GM19438 (cell line): Measurements from ENCODE around the gene GLS.
"Not testable (repeated sequence)": the region's sequence is repeated elsewhere in the genome, so short reads cannot be mapped to it uniquely, and the experiment has no call there.

Source experiments
- ATAC-seq: cut with Tn5 transposase; IDR thresholded peaks from one replicate; pipeline ENCODE4 v1.9.1; 2021; ENCODE audit warnings: low read depth; ENCODE audit not compliant: unreplicated experiment

GLS gene

DNA sequence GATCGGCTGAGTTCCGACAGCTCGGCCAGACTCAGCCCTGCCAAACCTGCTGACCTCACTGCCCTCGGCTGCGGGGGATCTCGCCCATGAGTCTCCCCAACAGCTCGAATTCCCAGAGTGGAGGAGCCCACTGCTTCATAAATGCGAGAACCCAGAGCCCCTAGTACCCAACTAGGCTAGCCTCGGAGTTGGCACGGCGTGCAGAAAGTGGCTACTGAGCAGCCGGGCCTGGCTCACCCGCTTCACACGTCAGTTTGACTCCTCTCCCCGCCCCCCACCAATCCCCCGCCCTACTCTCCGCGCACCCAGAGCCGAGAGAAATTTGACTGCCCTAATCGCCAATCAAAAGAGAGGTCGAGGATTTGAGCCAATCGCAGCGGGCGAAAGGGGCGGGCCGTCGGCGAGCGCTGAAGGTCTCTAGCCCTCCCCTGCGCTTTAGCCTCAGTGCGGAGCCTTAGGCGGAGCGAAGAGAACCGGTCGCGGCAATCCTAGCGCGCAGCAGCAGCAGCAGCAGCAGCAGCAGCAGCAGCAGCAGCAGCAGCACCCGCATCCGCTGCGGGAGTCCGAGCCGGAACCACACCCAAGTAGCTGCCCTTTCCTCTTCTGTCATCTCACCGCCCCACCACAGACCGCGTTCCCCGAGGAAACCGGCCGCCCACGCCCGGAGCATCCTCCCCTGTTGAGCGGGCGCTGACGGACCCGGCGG is at the start of gene GLS:
GLS (plus strand) TSS at position 444 of the 706 bp plus-strand sequence. CDS start 264 bp downstream, outside the sequence.
- peak; percentile 67 for ATAC-seq

DNA sequence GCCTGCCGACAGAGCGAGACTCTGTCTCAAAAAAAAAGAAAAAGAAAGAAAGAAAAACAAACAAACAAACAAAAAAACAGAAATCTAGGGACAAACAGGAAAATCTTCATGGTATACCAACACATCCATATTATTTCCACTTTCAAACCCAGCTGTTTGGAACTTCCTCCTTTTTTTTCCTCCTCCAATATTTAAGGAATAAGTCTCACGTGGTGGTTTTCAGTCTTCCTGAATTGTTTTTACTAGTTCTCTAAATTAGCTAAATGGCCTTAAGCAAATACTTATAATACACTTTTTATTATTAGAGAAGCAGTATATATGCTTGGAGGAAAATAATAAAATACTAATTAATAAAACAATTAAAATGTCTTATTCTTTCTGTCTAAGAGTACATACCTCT is 48.7 kb upstream of the GLS start:
- ATAC-seq = no peak

DNA sequence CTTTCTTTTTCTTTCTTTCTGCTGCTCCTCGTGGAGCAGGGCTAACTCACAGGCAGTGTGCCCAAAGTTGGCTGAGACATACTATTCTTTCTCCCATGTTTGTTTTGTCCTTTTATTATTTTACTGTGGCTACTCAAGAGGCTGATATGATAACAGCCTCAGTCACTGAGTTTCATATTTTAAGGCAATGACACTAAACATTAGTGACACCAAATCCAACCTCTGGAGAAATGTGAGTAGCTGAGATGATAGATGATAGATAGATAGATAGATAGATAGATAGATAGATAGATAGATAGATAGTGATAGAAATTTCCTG is 45.8 kb upstream of the GLS start:
- ATAC-seq = no peak

DNA sequence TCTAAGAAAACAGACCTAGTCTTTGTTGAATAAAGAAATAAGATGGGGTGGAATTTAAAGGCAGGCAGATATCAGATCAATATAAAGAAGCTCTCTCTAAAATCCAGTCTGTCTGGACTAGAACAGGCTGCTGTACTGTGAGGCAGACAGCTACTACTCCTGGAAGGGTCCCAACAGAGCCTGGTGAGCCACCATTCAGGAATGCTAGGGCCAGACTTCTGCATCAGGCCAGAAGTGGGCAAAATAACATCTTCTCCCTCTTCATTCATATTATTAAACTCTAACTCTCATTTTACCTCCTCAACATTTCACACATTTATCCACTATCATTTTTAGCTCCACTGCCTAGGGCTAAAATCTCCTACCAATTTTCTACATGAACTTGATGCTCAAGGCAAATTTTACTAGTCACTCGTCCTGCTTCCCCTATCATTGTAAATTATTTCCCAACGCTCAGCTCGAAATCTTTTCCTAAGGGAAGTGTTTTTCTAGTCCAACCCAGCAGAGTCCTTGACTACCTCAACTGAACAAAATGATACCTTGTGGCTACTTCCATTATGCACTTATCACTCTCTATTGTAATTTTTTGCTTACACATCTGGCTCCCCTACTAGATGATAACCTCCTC is 45.2 kb upstream of the GLS start:
- no peak for ATAC-seq

DNA sequence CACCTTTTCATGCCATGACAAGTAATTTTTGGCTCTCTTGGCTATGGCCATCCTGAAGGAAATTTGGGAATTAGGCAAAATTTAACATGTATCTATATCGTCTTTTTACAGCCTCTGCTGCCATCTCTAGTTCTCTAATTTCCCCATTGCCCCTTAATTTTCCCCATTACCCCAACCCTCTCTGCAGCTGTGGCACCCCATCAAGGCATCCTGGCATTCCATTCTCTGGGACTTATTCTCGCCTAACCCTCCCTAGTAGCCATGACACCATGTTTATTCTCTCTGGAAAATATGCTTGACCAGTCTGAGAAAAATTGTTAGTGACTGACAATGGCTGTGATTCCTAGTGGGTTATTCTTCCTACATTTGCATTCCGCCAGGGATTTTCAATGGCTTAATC is 43.9 kb upstream of the GLS start:
- ATAC-seq = no peak

DNA sequence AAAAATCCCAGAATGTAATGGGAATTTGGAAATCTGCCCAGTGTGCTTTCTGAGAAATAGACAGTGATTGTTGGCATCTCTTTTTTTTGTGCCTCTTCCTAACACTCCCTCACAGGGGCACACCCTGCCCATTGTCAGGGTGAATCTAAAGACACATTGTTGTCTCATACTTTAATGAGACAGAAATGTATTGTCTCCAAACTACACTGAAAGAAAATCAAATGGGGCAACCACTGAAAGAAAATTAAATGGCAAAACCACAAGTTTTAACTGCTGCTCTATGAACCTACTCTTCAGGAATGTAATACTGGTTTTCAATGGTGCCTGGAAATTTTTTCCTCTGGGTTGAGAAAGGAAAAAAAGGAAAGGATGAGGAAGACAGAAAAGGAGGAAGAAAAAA is 43.2 kb upstream of the GLS start:
- no peak for ATAC-seq

DNA sequence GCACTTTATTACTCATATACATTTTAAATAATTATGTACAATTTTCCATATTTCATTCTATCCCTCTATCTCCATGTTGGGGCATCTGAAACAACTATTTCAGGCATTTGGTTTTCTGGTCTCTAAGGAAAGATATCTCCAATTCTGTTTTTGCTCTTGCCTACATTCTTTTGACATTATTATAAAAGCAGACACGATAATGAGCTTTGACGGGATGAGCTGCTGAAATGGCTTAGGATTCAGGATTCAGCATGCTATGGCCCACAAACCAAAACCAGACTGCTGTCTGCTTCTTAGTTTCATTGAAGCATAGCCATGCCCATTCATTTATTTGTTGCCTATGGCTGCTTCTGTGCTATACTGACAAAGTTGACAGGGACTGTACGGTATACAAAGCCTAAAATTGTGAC is 42.7 kb upstream of the GLS start:
- no peak for ATAC-seq

DNA sequence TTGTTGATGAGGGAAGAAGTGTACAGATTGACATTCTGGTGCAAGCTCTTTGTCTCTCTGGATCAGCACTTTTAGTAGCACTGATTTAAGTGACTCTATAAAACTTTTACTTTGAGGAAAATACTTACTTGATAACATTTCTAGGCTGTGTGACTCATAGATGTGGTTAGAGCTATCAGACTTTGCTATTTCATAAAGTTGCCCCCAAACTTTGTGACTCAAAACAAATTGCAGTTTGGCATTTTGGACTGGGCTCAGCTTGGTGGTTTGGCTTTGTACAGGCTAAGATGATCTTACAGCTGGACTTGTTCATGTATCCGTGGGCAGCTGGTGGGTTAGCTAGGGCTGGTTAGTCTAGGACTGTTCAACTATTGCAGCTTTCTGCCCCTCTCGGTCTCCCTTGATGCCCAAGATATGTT is 42.1 kb upstream of the GLS start:
- ATAC-seq = no peak

DNA sequence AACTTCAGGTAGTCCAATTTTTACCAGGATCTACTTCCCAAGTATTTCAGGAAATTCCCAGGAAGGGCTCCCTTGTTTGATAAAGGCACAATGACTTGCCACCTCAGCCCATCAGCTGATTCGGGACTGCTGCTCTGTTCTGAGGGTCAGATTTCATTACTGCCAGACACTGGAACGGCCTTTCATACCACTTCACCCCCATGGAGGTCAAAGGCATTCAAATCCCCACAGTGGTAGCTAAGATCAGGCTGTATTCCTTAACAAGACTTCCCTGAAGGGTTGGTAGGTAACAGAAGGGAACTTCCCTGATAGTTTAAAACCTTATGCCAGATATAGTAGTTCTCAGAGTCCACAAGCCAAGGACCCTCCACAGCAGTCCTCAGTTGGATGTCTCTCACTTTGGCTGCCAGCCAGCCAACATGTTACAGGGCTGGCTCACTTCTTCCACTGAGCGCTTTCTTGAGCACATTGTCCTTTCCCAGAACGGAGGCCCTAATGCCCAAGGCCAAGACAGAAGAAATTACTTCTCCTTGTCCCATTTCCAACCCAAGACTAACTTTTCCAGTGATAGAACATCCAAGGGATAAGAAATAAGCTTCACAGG is 40.0 kb upstream of the GLS start:
- ATAC-seq = no peak

DNA sequence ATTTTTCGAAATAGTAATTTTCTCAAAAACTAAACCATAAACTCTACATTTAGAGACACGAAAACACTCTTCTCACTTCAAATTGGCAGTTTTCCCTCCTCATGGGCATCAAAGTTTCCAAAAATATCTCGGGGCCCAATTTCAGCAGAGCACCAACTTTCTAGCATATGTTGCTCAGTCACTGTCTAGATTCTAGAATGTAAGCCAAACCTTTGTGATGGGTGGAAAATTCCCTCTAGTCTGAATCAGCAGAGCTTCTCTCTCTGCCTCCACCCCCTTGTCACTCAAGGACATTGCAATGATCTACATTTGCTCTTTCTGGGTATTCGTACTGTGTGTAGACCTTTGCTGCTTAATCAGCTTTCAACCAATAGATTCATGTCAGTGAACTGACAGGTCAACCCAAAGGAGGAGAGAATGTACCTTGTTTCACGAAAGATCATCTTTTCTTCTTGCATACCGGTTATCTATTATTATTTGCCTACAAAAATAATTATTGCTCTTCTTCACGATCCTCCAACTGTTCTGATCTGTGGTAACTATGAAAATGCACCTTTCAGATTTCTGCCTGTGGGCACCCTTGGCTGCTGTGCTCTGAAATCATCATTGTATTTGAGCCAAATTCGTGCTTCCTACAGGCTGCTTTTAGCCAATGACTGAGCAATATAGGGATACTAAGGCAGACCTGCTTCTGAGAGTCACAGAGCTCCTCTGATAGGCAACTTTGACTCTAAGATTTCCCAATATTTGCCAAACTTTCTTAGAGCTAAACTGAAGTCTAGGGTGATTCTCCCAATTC is 38.7 kb upstream of the GLS start:
- ATAC-seq = no peak

DNA sequence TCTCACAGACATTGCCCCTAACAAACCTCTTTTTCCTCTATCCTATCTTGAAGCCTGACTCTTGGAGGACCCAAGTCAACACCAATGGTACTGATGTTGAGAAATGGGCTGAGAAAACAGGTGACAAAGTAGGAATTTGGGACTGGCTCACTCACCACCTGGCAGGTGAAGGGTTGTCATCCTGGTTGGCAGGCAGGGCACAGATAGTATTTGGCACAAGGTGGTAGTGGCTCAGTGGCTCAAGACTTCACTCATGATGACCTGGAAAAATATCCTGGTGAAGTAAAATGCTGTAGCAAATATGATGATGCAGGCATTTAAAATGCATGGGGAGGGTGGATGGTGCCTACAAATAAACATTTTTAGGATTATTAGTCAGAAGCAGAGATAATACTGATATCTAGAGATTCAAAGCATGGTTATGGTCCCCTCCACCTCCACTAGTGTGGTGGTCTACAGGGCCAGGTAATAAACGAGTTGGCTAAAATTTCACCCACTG is 38.0 kb upstream of the GLS start:
- ATAC-seq = no peak

DNA sequence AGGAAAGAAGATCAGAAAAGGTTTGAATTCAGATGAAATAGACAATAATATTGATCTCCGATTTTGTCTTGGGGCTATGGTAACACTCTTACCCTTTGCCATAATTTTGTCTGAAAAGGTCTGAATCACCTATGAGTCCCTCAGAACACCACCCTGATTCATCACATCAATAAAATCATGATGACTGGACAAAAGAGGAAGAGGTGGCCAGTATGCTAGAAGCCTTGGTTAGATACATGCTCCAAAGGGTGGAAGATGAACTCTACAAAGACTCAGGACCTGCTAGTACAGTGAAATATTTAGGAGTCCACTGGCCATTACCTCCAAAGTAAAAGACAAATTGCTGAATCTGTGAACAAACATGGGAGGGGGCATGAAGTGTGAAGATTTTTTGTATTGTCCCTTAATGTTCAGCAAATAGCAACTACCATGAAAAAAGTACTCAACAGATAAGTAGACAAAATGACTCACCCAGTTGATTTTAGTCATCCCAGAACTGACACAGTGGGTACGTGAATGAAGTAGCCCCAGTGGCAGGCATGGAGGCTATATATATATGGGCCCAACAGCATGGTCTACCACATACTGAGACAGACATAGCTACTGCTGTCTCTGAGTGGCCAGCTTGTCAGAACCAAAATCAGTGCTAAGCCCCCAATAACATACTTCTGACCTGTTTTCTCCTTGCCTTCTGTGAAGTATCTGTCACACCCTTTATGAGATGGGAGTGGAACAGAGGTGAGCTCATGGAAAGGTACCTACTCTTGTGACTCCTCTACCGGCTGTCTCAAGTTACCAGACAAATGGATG is 36.5 kb upstream of the GLS start:
- no peak for ATAC-seq

DNA sequence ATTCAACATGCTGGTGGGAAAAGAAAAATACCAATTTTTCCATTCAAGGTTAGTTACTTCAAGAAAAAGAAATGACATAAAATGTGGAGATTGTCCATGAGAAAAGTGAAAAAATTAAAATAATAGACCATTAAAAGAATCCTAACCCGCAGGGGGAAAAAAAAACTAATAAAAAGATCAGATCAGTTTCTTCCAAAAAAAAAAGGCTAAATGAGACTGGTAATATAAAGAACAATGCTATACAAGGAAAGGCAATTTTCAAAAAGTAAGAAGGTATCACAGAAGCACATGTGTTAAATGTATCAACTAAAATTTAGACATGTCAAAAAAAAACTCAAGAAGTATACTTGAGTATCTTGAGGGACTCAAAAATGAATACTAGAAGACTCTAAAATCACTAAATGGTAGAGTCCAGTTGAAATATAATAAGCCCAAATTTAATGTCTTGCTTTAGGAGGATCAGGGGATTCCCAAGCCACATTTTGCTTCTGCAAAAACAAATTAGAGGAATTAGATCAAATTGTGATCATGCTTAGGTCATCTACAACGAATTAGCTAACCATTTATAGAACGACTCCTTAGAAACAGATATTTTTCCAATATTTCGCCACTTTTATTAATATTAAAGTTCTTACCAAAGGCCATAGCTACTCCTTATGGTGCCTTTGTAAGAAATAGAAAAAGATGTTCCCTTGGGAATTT is 35.8 kb upstream of the GLS start:
- no peak for ATAC-seq

DNA sequence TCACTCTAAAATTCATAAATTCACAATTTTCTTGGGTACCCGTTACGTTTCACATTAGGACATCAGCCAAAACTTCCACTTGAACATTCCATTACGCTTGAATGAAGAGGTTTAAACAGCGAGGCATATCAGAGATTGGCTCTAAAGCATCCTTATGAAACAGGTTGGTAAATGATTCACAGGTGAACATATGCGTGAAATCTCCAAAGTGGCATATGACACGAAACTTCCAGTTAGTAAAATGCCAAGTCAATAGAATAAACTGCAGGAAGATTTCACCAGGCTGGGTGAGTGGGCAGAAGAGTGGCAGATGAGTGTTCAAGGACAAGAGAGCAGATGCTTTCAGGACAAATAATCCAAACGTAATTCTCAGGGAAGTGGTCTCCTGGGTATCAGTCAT is 33.9 kb upstream of the GLS start:
- no peak for ATAC-seq

DNA sequence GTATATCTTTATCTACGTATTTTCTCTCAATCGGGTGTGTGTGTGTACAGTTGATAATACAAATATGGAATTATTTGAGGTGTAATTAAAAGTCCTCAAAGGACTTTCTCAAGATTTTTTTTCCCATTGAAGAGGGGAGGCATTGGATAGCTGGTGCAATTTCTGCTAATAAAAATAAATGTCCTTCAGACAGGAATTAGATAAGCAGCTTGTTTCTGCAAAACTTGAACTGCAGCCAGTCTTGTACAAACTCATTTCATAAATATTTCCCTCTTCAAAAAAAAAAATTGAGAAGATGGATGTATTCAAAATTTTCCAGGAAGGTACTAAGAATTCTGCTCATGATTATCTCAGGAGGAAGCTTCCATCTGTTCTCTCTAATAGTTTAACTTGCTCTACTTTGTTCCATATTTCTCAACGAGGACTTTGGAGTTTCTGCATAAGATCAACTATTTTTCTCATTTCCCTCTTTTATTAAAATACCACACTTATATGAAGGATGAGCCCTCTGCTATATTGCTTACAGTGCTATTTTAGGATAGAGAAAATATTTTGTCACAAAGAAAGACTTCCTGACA is 33.0 kb upstream of the GLS start:
- ATAC-seq = no peak

DNA sequence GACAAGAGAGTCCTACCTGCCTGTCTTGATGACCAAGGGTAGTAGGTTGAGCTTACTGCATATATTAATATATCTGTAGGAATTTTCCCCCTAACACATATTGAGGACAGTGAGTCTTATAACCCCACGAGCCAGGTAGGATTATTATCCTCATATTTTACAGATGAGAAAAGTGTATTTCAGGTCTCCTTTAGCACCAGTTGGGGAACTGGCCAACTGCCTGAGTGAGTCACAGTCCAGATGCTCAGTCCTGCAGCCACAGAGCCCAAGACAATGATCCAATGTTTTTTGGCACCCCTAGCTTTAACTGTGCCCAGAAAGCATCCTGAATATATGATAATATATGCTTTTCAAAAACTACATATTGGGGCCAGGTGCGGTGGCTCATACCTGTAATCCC is 30.8 kb upstream of the GLS start:
- ATAC-seq = no peak

DNA sequence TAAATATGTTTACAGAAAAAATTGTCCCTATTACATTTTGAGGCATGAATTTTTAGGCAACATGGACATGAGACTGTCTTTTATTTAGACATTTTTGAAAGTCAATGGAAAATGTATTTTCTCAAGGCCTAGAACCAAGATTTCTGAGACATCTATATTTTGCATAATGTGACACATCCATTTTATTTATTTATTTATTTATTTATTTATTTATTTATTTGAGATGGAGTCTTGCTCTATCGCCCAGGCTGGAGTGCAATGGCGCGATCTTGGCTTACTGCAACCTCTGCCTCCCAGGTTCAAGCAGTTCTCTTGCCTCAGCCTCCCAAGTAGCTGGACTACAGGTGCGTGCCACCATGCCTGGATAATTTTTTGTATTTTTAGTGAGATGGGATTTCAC is 27.6 kb upstream of the GLS start:
- ATAC-seq = not testable (repeated sequence)

DNA sequence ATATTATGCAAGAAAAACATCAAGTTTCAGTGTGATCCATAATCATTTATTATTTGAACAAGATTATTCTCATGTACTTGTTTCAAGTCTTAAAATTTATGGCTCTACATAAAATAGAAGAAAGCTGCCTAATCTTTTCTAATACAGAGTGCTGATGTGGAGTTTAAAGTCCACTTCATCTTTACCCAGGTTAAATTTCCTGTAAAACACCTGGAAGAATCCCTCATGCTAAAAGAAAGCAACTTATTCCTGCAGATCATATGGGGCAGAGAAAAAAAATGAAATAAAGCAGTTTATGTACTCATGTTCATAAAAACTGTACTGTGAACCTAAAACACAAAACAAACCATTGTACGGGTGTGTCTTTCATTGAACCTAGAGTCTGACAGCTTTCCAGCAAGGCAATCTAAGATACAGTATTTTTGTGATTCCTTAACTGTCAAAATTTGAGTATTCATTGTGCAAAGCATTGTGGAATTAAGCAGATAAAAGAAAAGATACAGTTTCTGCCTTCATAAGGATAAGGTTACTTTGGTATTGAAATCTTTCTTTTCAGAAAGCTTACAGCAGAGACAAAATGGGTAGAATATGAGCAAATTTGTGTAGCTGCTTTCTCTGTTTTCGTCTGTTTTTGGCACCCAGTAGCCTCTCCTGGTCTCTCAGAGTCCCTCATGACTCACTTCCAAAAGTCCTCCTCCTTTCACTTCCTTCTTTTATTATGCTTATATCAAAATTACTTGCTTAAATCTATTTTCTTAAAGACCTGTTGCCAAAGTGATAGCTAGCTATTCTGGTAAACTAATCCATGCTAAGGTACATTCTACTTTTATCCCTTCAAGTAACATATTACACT is 26.9 kb upstream of the GLS start:
- no peak for ATAC-seq

DNA sequence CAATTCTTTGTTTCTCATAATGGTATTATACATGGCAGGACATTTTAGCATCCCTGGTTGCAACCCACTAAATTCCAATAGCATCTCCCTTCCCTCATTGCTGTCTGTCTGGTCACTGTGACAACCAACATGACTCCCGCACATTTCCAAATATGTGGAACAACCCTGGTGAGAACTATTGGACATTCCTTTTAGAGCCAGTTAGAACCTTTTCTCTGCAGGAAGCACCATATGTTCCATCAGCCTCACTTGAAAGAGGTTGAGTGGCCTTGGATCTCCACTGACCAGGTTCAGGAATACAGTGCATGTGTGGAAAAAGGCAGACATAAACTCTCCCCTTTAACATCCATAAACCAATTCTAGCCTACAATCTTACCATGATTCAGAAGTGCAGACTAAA is 25.9 kb upstream of the GLS start:
- ATAC-seq = no peak
